ENCODE measurements around the gene NUDT16L1. TPM values are rescaled to one million over a fixed set of nuclear protein-coding genes. Genes with fewer than 3 reads are reported as not detected.
A peak's percentile ranks its signal among the peaks of the same experiment; 100 is the strongest.

The NUDT16L1 gene
- polyA plus RNA-seq, 3 donors, result 40.0 to 62.7 (median 41.1) TPM

- Mint-ChIP-seq H3K27me3 (ENCODE audit: low read depth in 3 of 3) (no peaks in the 10 kb centered on the region), H3K4me3 (peak overlapping the region; percentile 54 to 70), H3K9me3 (peaks cover 0 to 2% (median 0%) of the 10 kb centered on the region in 7 donors), H3K27ac (peak overlapping the region; percentile 82 to 96 (median 90)), H3K4me1 (peaks cover 42% of the 10 kb centered on the region), H3K36me3 (peaks cover 42 to 83% of the 10 kb centered on the region in 2 donors)
- peak overlapping the region in 2 of 3 experiments; percentile 26 to 54 for H3K4me3 ChIP-seq (replicated peaks in 1 of 3; ENCODE audit: low read depth in 2 of 3, low read length in 3 of 3)
- peaks cover 36% of the 10 kb centered on the region for H3K79me2 ChIP-seq (ENCODE audit: insufficient read depth, low read length)
- peak overlapping the region; percentile 68 for H3K4me2 ChIP-seq (replicated peaks; ENCODE audit: extremely low read depth, low read length, poor library complexity, severe bottlenecking)
- H3K36me3 ChIP-seq (replicated peaks in 1 of 2; ENCODE audit: control insufficient read depth in 1 of 2, insufficient read depth in 2 of 2, low read length in 2 of 2), result peaks cover 54 to 63% of the 10 kb centered on the region in 2 donors
- peak overlapping the region; percentile 60 to 94 for H3K27ac ChIP-seq (ENCODE audit: low read depth in 1 of 2, low read length in 2 of 2)
- H3K9ac ChIP-seq (ENCODE audit: insufficient read depth, low read length, poor library complexity, severe bottlenecking), result peak overlapping the region; percentile 54
- peaks cover 46 to 48% of the 10 kb centered on the region in 2 donors for H3K4me1 ChIP-seq (ENCODE audit: control insufficient read depth in 1 of 2, insufficient read depth in 2 of 2, low read length in 2 of 2)
- H3K9me3 ChIP-seq (replicated peaks in 1 of 2; ENCODE audit: control insufficient read depth in 1 of 2, insufficient read depth in 1 of 2, low read length in 2 of 2), result no peaks in the 10 kb centered on the region
- no peaks in the 10 kb centered on the region for H3K27me3 ChIP-seq (ENCODE audit: control insufficient read depth in 2 of 2, insufficient read depth in 2 of 2, low read length in 2 of 2)
- intact Hi-C loops (cut with micrococcal nuclease), result loop anchor here in 1 of 2 donors (5.0 kb wide), 1 partner anchor 60 kb away; the partner anchor contains the start of gene MGRN1
- peaks cover 6% of the 10 kb centered on the region for H4K20me1 ChIP-seq (ENCODE audit: insufficient read depth, low read length)
- WGBS (ENCODE audit: insufficient coverage), result 31% methylated on average over 26 of the region's 36 CpGs
- TF ChIP-seq CTCF (IDR thresholded peaks at IDR 0.05), result peak; percentile 77
- DNase-seq, result peak; percentile 53 to 66 (median 66)
- no peak overlapping the region for H2AFZ ChIP-seq (ENCODE audit: insufficient read depth, low read depth, low read length, poor library complexity, severe bottlenecking)
These were observed 10.6 kb upstream of the NUDT16L1 start for GRCh38 chr16:4682616-4683254.

- Mint-ChIP-seq H3K9me3 (peaks cover 0 to 2% (median 0%) of the 10 kb centered on the region in 7 donors), H3K27ac (peak overlapping the region in 3 of 7 donors; percentile 41 to 96 (median 76)), H3K4me3 (no peak overlapping the region), H3K36me3 (peaks cover 40 to 82% of the 10 kb centered on the region in 2 donors), H3K27me3 (ENCODE audit: low read depth in 3 of 3) (no peaks in the 10 kb centered on the region), H3K4me1 (peaks cover 38% of the 10 kb centered on the region)
- Histone ChIP-seq H3K9ac (ENCODE audit: insufficient read depth, low read length, poor library complexity, severe bottlenecking) (peak overlapping the region; percentile 54), H3K27me3 (ENCODE audit: control insufficient read depth in 2 of 2, insufficient read depth in 2 of 2, low read length in 2 of 2) (no peaks in the 10 kb centered on the region), H4K20me1 (ENCODE audit: insufficient read depth, low read length) (peaks cover 6% of the 10 kb centered on the region), H3K79me2 (ENCODE audit: insufficient read depth, low read length) (peaks cover 36% of the 10 kb centered on the region), H2AFZ (ENCODE audit: insufficient read depth, low read depth, low read length, poor library complexity, severe bottlenecking) (no peak overlapping the region), H3K9me3 (replicated peaks in 1 of 2; ENCODE audit: control insufficient read depth in 1 of 2, insufficient read depth in 1 of 2, low read length in 2 of 2) (no peaks in the 10 kb centered on the region), H3K4me3 (replicated peaks in 1 of 3; ENCODE audit: low read depth in 2 of 3, low read length in 3 of 3) (peak overlapping the region in 1 of 3 experiments; percentile 54), H3K4me2 (replicated peaks; ENCODE audit: extremely low read depth, low read length, poor library complexity, severe bottlenecking) (peak overlapping the region; percentile 68), H3K36me3 (replicated peaks in 1 of 2; ENCODE audit: control insufficient read depth in 1 of 2, insufficient read depth in 2 of 2, low read length in 2 of 2) (peaks cover 57 to 64% of the 10 kb centered on the region in 2 donors), H3K4me1 (ENCODE audit: control insufficient read depth in 1 of 2, insufficient read depth in 2 of 2, low read length in 2 of 2) (peaks cover 46 to 48% of the 10 kb centered on the region in 2 donors), H3K27ac (ENCODE audit: low read depth in 1 of 2, low read length in 2 of 2) (peak overlapping the region; percentile 60 to 94)
- no peak for DNase-seq
- WGBS (ENCODE audit: insufficient coverage), result 78% methylated on average over 13 of the region's 17 CpGs
- intact Hi-C loops (cut with micrococcal nuclease), result loop anchor here in 1 of 2 donors (5.0 kb wide), 1 partner anchor 61 kb away; the partner anchor contains the start of gene MGRN1
- TF ChIP-seq CTCF (IDR thresholded peaks at IDR 0.05), result peak; percentile 19
These were observed 9.9 kb upstream of the NUDT16L1 start for GRCh38 chr16:4683255-4684057.
